Measurements from ENCODE around the gene PTPRT. TPM values are rescaled to one million over a fixed set of nuclear protein-coding genes. Genes with fewer than 3 reads are reported as not detected.

Gene PTPRT
- total RNA-seq, 4 donors from 2014 or later, result under 0.01 to 0.64 (median 0.40) TPM

DNA sequence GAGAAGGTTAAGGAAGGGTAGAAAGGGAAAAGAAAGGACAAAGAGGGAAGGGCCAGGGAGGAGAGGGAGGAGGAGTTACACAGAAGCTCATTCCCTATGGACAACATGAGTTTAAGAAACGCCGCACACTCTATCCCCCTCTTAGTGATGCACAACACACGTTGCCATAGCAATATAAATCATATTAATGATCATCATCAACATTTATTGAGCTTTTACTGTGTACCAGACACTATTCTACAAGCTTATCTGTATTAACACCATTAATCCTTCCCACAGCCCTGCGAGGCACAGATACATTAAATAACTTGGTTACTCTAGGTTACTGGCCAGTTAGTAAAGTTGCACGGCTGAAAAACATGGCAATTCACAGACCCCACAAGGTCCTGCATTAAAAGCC lies 234.8 kb downstream of the PTPRT start:
- H3K36me3 ChIP-seq, result no peaks in the 10 kb centered on the region
- no peak overlapping the region for H3K27ac ChIP-seq
- no peaks in the 10 kb centered on the region for H3K27me3 ChIP-seq
- intact Hi-C loops (cut with DNase I; ENCODE audit: low total_unique reads) (loop anchor here (5.0 kb wide), 1 partner anchor 1303 kb away; no protein-coding TSS in a partner anchor), in situ Hi-C loops (cut with MboI; ENCODE audit: low pct_ligation_motif_present in 1 of 4, low pct_unique_long_range_greater_than_20kb in 1 of 4, low sequenced_read_pairs in 3 of 4) (no loop called here)
- H3K9me3 ChIP-seq, result no peaks in the 10 kb centered on the region
- 50 to 52% methylated on average over 5 of the region's 5 CpGs for WGBS, 2 donors (ENCODE audit: low coverage in 1 of 2)
- no peak overlapping the region for H3K4me3 ChIP-seq
- no peak for DNase-seq
- no peak for TF ChIP-seq EP300 (IDR thresholded peaks at IDR 0.05; ENCODE audit: low read depth)
- TF ChIP-seq, protein P1, sequence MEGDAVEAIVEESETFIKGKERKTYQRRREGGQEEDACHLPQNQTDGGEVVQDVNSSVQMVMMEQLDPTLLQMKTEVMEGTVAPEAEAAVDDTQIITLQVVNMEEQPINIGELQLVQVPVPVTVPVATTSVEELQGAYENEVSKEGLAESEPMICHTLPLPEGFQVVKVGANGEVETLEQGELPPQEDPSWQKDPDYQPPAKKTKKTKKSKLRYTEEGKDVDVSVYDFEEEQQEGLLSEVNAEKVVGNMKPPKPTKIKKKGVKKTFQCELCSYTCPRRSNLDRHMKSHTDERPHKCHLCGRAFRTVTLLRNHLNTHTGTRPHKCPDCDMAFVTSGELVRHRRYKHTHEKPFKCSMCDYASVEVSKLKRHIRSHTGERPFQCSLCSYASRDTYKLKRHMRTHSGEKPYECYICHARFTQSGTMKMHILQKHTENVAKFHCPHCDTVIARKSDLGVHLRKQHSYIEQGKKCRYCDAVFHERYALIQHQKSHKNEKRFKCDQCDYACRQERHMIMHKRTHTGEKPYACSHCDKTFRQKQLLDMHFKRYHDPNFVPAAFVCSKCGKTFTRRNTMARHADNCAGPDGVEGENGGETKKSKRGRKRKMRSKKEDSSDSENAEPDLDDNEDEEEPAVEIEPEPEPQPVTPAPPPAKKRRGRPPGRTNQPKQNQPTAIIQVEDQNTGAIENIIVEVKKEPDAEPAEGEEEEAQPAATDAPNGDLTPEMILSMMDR (IDR thresholded peaks at IDR 0.05), result no peak
- H3K4me1 ChIP-seq, result no peaks in the 10 kb centered on the region

DNA sequence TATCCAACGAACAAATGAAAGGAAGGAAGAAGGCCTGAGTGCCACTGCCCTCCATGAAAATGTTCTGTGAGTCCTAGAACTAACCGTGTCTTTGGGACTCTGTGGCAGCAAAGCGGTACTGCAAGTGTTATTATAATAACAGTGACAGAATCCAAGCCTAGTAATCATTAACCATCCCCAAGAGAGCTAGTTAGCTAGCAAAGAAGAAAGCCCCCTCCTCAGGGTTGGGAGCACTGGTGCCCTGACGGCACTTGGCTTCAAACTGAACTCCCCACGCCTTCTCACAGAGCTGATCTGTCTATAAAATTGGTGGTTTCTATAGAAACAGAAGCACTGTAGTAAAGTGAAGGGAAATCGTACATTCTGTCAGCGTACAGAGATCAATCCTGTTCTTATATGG lies 239.8 kb downstream of the PTPRT start:
- 40 to 46% methylated on average over 1 to 7 of the region's 7 CpGs for WGBS, 2 donors (ENCODE audit: low coverage in 1 of 2)
- intact Hi-C loops (cut with DNase I; ENCODE audit: low total_unique reads) (loop anchor here (5.0 kb wide), 1 partner anchor 1298 kb away; no protein-coding TSS in a partner anchor), in situ Hi-C loops (cut with MboI; ENCODE audit: low pct_ligation_motif_present in 1 of 4, low pct_unique_long_range_greater_than_20kb in 1 of 4, low sequenced_read_pairs in 3 of 4) (no loop called here)
- TF ChIP-seq, protein P1 (IDR thresholded peaks at IDR 0.05), result no peak
- TF ChIP-seq POLR2AphosphoS5 (IDR thresholded peaks at IDR 0.05), result no peak
- TF ChIP-seq POLR2A (IDR thresholded peaks at IDR 0.05), result no peak
- no peak for TF ChIP-seq EP300 (IDR thresholded peaks at IDR 0.05; ENCODE audit: low read depth)
- H3K4me1 ChIP-seq, result no peaks in the 10 kb centered on the region
- no peaks in the 10 kb centered on the region for H3K9me3 ChIP-seq
- H3K4me3 ChIP-seq, result no peak overlapping the region
- no peak overlapping the region for H3K27ac ChIP-seq
- no peak for DNase-seq
- H3K27me3 ChIP-seq, result no peaks in the 10 kb centered on the region
- no peaks in the 10 kb centered on the region for H3K36me3 ChIP-seq

DNA sequence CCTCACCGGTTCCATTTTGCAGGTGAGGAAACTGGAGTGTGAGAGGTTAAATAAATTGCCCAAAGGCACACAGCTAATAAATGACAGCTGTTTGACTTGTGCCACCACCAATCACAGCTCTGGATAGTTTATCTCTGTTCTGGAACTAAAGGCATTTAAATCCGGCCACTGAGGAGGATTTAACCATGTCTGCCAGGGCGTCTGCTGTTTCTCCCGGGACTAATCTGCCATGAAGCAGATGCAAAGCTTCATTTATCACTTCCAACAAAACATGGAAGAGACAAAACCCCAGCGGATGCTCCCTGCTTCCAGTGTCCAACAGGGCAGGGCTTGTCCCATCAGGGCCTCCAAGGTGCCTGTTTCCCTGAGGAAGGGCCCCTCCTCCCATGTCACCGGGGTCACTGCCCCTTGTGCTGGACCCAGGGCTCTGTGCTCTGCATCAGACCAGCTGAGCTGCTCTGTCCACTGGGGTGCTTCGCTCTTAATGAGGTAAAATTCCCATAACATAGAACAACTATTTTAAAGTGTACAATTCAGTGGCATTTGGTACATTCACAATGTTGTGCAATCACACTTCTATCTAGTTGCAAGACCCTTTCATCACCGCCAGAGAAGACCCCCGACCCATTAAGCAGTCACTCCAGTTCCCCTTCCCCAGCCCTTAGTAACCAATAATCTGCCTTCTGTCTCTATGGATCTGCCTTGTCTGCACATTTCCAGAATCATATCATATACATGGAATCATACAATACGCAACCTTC lies 244.3 kb downstream of the PTPRT start:
- no peak for DNase-seq
- intact Hi-C loops (cut with DNase I; ENCODE audit: low total_unique reads) (no loop called here), in situ Hi-C loops (cut with MboI; ENCODE audit: low pct_ligation_motif_present in 1 of 4, low pct_unique_long_range_greater_than_20kb in 1 of 4, low sequenced_read_pairs in 3 of 4) (no loop called here)

DNA sequence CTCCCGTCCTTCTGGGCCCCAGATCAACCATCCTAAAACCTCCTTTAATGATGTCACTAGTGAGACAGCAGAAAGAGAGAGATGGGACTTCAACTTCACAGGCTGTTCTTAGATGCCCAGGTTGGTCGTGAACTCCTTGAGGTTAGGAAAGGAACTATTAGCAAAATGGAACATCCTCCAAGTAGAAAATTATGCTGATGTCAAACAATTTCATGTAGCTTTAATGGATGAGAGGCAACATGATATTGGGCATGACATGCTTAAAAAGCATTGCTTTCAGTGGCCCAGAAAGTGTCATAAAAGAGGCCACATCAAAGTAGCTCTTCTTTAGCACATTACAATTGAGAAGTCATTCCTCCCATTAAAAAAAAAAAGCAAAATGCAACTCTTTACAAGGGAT lies 248.1 kb downstream of the PTPRT start:
- TF ChIP-seq, protein P1 (IDR thresholded peaks at IDR 0.05), result no peak
- no peak for TF ChIP-seq POLR2A (IDR thresholded peaks at IDR 0.05)
- TF ChIP-seq POLR2AphosphoS5 (IDR thresholded peaks at IDR 0.05), result no peak
- TF ChIP-seq EP300 (IDR thresholded peaks at IDR 0.05; ENCODE audit: low read depth), result no peak
- H3K4me3 ChIP-seq, result no peak overlapping the region
- no peak overlapping the region for H3K27ac ChIP-seq
- H3K36me3 ChIP-seq, result no peaks in the 10 kb centered on the region
- no peaks in the 10 kb centered on the region for H3K9me3 ChIP-seq
- no peaks in the 10 kb centered on the region for H3K4me1 ChIP-seq
- intact Hi-C loops (cut with DNase I; ENCODE audit: low total_unique reads), result no loop called here
- H3K27me3 ChIP-seq, result no peaks in the 10 kb centered on the region
- no peak for DNase-seq
- 69 to 79% methylated on average over 2 of the region's 2 CpGs for WGBS, 2 donors (ENCODE audit: low coverage in 1 of 2)
- in situ Hi-C loops (cut with MboI; ENCODE audit: low pct_ligation_motif_present in 1 of 4, low pct_unique_long_range_greater_than_20kb in 1 of 4, low sequenced_read_pairs in 3 of 4), result no loop called here

More for the DNA sequence above, 244.3 kb downstream of the PTPRT start:
- WGBS, 2 donors (ENCODE audit: low coverage in 1 of 2), result 56 to 87% methylated on average over 4 to 10 of the region's 10 CpGs
- TF ChIP-seq POLR2A (IDR thresholded peaks at IDR 0.05) (no peak), POLR2AphosphoS5 (IDR thresholded peaks at IDR 0.05) (no peak), EP300 (IDR thresholded peaks at IDR 0.05; ENCODE audit: low read depth) (no peak)
- TF ChIP-seq, protein P1 (IDR thresholded peaks at IDR 0.05), result no peak
- H3K27ac ChIP-seq, result no peak overlapping the region
- no peaks in the 10 kb centered on the region for H3K36me3 ChIP-seq
- H3K4me1 ChIP-seq, result no peaks in the 10 kb centered on the region
- no peaks in the 10 kb centered on the region for H3K9me3 ChIP-seq
- H3K4me3 ChIP-seq, result no peak overlapping the region
- H3K27me3 ChIP-seq, result no peaks in the 10 kb centered on the region

Data from transverse colon (tissue), 4 donors.